Thymus (tissue), 11 donors: ENCODE measurements around the gene IL20RA. TPM values are rescaled to one million over a fixed set of nuclear protein-coding genes. Genes with fewer than 3 reads are reported as not detected.
"Not testable (repeated sequence)": the region's sequence is repeated elsewhere in the genome, so short reads cannot be mapped to it uniquely, and the experiment has no call there.

Source experiments
- DNase-seq, 9 donors: peaks; one replicate each; pipeline ENCODE4 v3.0.0-alpha.2; 2013; ENCODE audit warnings: low spot score in 9 of 9, low read depth in 6 of 9, missing footprints in 1 of 9
- H3K27ac ChIP-seq, 2 donors: one replicate each; pipeline ENCODE4 v1.5.1; 2013; ENCODE audit warnings: control low read depth in 1 of 2, low read depth in 1 of 2, low read length in 1 of 2, mild to moderate bottlenecking in 1 of 2, moderate library complexity in 1 of 2
- H3K27me3 ChIP-seq, 2 donors: one replicate each; pipeline ENCODE4 v1.5.1; 2013; ENCODE audit warnings: low read length in 1 of 2; ENCODE audit not compliant: control insufficient read depth in 2 of 2, insufficient read depth in 1 of 2
- H3K36me3 ChIP-seq, 2 donors: one replicate each; pipeline ENCODE4 v1.5.1; 2013; ENCODE audit warnings: low read length in 1 of 2, mild to moderate bottlenecking in 1 of 2, moderate library complexity in 1 of 2; ENCODE audit not compliant: control insufficient read depth in 2 of 2, insufficient read depth in 2 of 2
- H3K4me1 ChIP-seq, 2 donors: one replicate each; pipeline ENCODE4 v1.5.1; 2013; ENCODE audit warnings: low read length in 2 of 2; ENCODE audit not compliant: control insufficient read depth in 2 of 2, insufficient read depth in 2 of 2
- H3K4me3 ChIP-seq, 2 donors: one replicate each; pipeline ENCODE4 v1.5.1; 2013; ENCODE audit warnings: low read length in 2 of 2, control low read depth in 1 of 2, mild to moderate bottlenecking in 1 of 2
- H3K9me3 ChIP-seq, 2 donors: one replicate each; pipeline ENCODE4 v1.5.1; 2013; ENCODE audit warnings: low read length in 1 of 2, mild to moderate bottlenecking in 1 of 2; ENCODE audit not compliant: control insufficient read depth in 2 of 2, insufficient read depth in 1 of 2
- WGBS: extraction: QIAGEN DNeasy Blood & Tissue Kit; methylation state at CpG from one replicate; pipeline ENCODE4 v1.1.7; 2013; 5-methylcytosine and 5-hydroxymethylcytosine counted together
- polyA plus RNA-seq: library from polyadenylated mRNA; stranded (reverse); fragments of 200-250 nt; gene quantifications from one replicate; pipeline ENCODE4 v1.2.3, GENCODE V29; 2013
- total RNA-seq: library from RNA; stranded (reverse); fragments of 120-200 nt; gene quantifications from one replicate; pipeline ENCODE4 v1.2.4, GENCODE V29; 2013
- donor health status: healthy.

Gene IL20RA
- total and polyA plus RNA-seq, 2 donors: 2.6 to 3.4 TPM

DNA sequence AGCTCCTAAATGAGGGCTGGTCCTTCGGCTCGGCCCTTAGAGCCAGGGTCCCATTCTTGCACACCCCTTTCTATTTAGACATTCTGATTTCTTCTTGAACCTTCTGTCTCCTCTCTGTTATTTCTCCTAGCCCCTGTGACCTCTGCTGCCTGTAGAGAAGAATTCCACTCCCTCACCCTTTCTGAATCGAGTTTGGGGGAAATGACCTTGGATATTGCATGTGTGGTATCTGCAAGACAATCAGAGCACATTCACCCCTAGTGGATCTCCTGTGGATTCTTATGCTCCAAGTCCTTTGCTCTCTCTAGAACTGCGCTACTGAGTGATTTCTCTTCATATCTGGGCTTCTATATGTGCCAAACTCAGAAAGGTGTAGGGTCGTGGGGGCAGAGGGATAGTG is 67.7 kb downstream of the IL20RA start:
- no peaks in the 10 kb centered on the region for H3K9me3 ChIP-seq
- no peak overlapping the region for H3K4me3 ChIP-seq
- no peaks in the 10 kb centered on the region for H3K4me1 ChIP-seq
- H3K27me3 ChIP-seq: peaks cover 0 to 7% of the 10 kb centered on the region in 2 donors
- H3K36me3 ChIP-seq: no peaks in the 10 kb centered on the region
- DNase-seq: no peak
- WGBS: 72% methylated on average over 5 of the region's 5 CpGs
- H3K27ac ChIP-seq: no peak overlapping the region

GRCh38 chr6:136975089-136975715 is 69.6 kb downstream of the IL20RA start:
- Histone ChIP-seq H3K4me1 (no peaks in the 10 kb centered on the region), H3K27ac (no peak overlapping the region), H3K4me3 (no peak overlapping the region), H3K27me3 (peaks cover 0 to 3% of the 10 kb centered on the region in 2 donors), H3K36me3 (no peaks in the 10 kb centered on the region), H3K9me3 (no peaks in the 10 kb centered on the region)
- no peak for DNase-seq
- 93% methylated on average over 3 of the region's 3 CpGs for WGBS

- not testable (repeated sequence) for H3K9me3 ChIP-seq, H3K4me3 ChIP-seq, H3K4me1 ChIP-seq, H3K27me3 ChIP-seq, DNase-seq, H3K36me3 ChIP-seq, H3K27ac ChIP-seq
- 97% methylated on average over 8 of the region's 8 CpGs for WGBS
Measured at GRCh38 chr6:136973781-136974180, 71.0 kb downstream of the IL20RA start.

- no peak for DNase-seq
- Histone ChIP-seq H3K4me3 (no peak overlapping the region), H3K9me3 (no peaks in the 10 kb centered on the region), H3K27me3 (peaks cover 0 to 3% of the 10 kb centered on the region in 2 donors), H3K4me1 (no peaks in the 10 kb centered on the region), H3K27ac (no peak overlapping the region), H3K36me3 (no peaks in the 10 kb centered on the region)
- WGBS: 96% methylated on average over 6 of the region's 6 CpGs
Measured at GRCh38 chr6:136971609-136972008, 73.2 kb downstream of the IL20RA start.

DNA sequence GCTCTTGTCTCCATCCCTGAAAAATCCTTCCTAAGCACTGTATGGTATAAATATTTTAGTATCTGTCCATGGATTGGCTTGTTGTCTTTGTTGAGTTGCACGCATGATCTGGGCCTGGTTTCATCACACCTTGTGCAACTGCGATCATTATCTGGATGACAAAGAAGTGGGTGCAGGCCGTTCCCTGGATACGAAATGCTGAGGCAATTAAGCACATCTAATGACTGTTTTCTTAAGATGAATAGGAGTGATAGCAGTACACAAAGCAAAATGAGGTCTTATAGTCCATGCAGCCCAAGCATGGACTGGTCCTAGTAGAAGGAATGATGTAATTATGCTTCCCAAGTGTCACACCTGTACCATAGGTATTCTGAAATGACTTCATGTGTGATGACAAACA is 74.8 kb downstream of the IL20RA start:
- 97% methylated on average over 4 of the region's 4 CpGs for WGBS
- no peaks in the 10 kb centered on the region for H3K4me1 ChIP-seq
- H3K9me3 ChIP-seq: no peaks in the 10 kb centered on the region
- DNase-seq: no peak
- no peaks in the 10 kb centered on the region for H3K36me3 ChIP-seq
- H3K4me3 ChIP-seq: no peak overlapping the region
- H3K27me3 ChIP-seq: peaks cover 0 to 3% of the 10 kb centered on the region in 2 donors
- no peak overlapping the region for H3K27ac ChIP-seq

DNA sequence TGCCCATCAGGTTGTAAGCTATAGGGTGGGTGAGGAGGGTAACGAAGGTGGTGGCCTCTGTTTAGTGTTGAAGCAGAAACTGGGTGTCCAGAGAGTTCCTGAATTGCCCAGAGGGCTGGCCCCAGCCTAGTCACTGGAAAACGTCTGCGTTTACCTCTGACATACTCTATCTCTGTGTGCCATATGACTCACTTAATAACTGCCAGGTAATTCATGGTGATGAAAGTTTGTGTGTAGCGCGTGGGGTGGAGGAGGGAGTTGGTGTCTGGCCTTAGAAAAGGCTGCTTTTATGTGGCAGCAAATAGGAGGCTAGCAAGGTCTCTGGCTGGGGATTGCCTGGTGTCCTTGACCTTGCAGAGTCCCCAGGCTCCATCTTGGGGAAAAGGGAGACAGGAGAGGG is 75.3 kb downstream of the IL20RA start:
- 94% methylated on average over 5 of the region's 5 CpGs for WGBS
- no peak for DNase-seq
- no peak overlapping the region for H3K27ac ChIP-seq

DNA sequence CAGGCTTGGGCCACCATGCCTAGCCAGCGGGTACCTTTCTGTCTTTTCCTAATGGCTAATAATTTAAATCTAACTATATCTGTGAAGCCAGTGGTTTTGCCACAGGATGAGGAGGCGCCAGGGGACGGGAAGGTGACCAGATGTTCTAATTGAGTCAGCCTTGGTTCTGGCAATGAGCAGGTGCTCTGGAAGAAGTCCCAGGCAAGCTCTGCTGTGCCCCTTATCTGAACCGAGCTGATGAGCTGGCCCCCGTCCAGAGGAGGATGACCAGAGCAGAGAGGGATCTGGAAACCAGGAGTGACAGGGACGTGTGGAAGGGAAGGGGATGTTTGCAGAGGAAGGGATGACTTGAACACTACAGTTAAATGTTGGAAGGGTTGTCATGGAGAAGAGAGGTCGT is 75.9 kb downstream of the IL20RA start:
- Histone ChIP-seq H3K4me1 (no peaks in the 10 kb centered on the region), H3K27me3 (peaks cover 2 to 3% of the 10 kb centered on the region in 2 donors), H3K9me3 (no peaks in the 10 kb centered on the region), H3K27ac (no peak overlapping the region), H3K36me3 (no peaks in the 10 kb centered on the region), H3K4me3 (no peak overlapping the region)
- 89% methylated on average over 7 of the region's 7 CpGs for WGBS
- DNase-seq: no peak

More for the DNA sequence above, 75.3 kb downstream of the IL20RA start:
- H3K9me3 ChIP-seq: no peaks in the 10 kb centered on the region
- H3K36me3 ChIP-seq: no peaks in the 10 kb centered on the region
- no peaks in the 10 kb centered on the region for H3K4me1 ChIP-seq
- H3K4me3 ChIP-seq: no peak overlapping the region
- H3K27me3 ChIP-seq: peaks cover 2 to 3% of the 10 kb centered on the region in 2 donors

DNA sequence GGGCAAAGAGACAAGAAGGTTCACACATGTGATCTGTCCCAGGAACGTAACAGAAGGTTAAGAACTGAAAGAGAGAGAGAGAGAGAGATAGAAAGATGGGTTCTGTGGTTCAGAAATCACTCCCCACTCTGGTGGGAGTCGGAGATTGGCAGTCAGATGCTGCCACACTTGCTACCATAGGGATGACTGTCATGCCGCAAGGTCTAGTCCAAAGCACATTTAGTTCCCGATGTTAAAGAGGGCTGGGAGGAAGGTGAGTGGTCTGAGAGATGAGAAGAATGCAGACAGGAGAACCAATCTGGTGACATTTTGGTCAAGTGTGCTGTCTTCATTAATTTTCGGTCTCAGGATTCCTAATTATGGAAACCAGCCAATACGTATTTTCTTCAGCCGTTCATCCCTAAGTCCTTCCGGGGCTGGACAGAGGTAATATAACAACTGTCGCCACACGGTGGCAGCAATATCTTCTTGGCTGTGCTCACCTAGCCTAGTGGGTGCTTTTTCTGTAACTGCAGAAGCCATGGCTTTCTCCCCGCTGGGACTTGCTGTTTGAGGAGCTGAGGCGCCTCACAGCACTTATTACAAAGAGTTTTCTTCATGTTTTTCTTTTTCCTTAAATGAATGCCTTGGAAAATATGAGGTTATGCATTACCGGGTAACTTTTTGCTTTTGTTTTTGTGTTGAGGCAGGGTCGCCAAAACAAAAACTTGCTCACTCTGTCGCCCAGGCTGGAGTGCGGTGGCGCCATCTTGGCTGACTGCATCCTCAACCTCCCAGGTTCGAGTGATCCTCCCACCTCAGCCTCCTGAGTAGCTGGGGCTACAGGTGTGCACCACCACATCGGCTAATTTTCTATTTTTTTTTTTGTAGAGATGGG is 76.7 kb downstream of the IL20RA start:
- WGBS: 59% methylated on average over 19 of the region's 19 CpGs
- no peak overlapping the region for H3K4me3 ChIP-seq
- H3K27me3 ChIP-seq: peaks cover 2 to 3% of the 10 kb centered on the region in 2 donors
- DNase-seq: peak in 8 of 9 donors; percentile 27 to 74 (median 48)
- H3K9me3 ChIP-seq: no peaks in the 10 kb centered on the region
- no peaks in the 10 kb centered on the region for H3K4me1 ChIP-seq
- no peak overlapping the region for H3K27ac ChIP-seq
- no peaks in the 10 kb centered on the region for H3K36me3 ChIP-seq

DNA sequence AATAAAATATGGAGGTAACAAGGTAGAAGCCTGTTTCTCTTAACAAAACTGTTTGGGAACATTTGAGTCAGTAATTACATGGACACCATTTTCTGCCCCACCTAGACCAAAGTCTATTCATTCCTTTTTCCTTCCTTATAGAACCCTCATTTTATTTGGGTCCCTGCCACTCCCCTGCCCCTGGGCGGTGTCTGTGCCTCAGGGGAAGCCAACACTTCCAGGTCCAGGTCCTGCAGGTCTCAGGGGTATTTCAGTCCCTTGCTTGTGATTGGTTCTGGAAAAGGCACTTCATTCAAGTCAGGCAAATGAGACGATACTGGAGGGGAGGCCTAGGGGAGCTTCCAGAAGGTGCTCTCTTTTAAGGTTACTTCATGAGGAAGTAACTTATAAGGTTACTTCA is 80.4 kb downstream of the IL20RA start:
- no peak overlapping the region for H3K4me3 ChIP-seq
- H3K27me3 ChIP-seq: peaks cover 2 to 3% of the 10 kb centered on the region in 2 donors
- no peaks in the 10 kb centered on the region for H3K4me1 ChIP-seq
- no peak for DNase-seq
- H3K9me3 ChIP-seq: no peaks in the 10 kb centered on the region
- H3K27ac ChIP-seq: no peak overlapping the region
- no peaks in the 10 kb centered on the region for H3K36me3 ChIP-seq
- 94% methylated on average over 2 of the region's 2 CpGs for whole genome bisulfite sequencing
